Glutamatergic neuron (in vitro differentiated cells): ENCODE data around the gene UBE2E2. TPM values are rescaled to one million over a fixed set of nuclear protein-coding genes. Genes with fewer than 3 reads are reported as not detected.

Experiments used
- DNase-seq: peaks from one replicate; pipeline ENCODE4 v3.0.0; 2022
- H3K27ac Mint-ChIP-seq: one replicate; pipeline ENCODE4 v1.8.0; 2020; ENCODE audit warnings: mild to moderate bottlenecking, mixed read lengths, inconsistent platforms; ENCODE audit not compliant: unreplicated experiment
- H3K27me3 Mint-ChIP-seq: one replicate; pipeline ENCODE4 v1.8.0; 2020; ENCODE audit warnings: mild to moderate bottlenecking, moderate library complexity, mixed read lengths, inconsistent platforms; ENCODE audit not compliant: unreplicated experiment
- H3K36me3 Mint-ChIP-seq: one replicate; pipeline ENCODE4 v1.8.0; 2020; ENCODE audit warnings: mild to moderate bottlenecking, mixed read lengths, inconsistent platforms; ENCODE audit not compliant: unreplicated experiment
- H3K4me1 Mint-ChIP-seq: one replicate; pipeline ENCODE4 v1.8.0; 2020; ENCODE audit warnings: mild to moderate bottlenecking, low read depth, mixed read lengths, inconsistent platforms; ENCODE audit not compliant: unreplicated experiment
- H3K4me3 Mint-ChIP-seq: one replicate; pipeline ENCODE4 v1.8.0; 2020; ENCODE audit warnings: mild to moderate bottlenecking, mixed read lengths, inconsistent platforms; ENCODE audit not compliant: unreplicated experiment
- H3K9me3 Mint-ChIP-seq: one replicate; pipeline ENCODE4 v1.8.0; 2020; ENCODE audit warnings: mild to moderate bottlenecking, moderate library complexity, mixed read lengths, inconsistent platforms; ENCODE audit not compliant: unreplicated experiment
- CTCF ChIP-seq: fragments of 200-600 bp; sonication (generic); IDR thresholded peaks from one replicate; pipeline ENCODE4 v1.5.0; 2021; ENCODE audit not compliant: partially characterized antibody, unreplicated experiment
- total RNA-seq: library from RNA; stranded (reverse); fragmentation: NEBNext Ultra II Directional; extraction: Animal tissue kit (Norgen Biotek cat#: 25700); gene quantifications from one replicate; pipeline ENCODE4 v1.2.1, GENCODE V29; 2021; ENCODE audit not compliant: unreplicated experiment

Gene UBE2E2
- total RNA-seq, 1 donor from 2014 or later: 40.6 TPM

DNA sequence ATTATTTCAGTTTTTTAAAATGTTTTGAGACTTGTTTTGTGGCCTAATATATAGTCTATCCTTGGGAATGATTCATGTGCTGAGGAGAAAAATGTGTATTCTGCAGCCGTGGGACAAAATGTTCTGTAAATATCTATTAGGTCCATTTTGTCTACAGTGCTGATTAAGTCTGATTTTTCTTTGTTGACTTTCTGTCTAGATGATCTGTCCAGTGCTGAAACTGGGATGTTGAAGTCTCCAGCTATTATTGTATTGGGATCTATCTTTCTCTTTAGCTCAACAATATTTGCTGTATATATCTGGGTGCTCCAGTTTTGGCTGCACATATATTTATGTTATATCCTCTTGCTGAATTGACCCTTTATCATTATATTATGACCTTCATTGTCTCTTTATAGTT lies 85.2 kb downstream of the UBE2E2 start:
- Mint-ChIP-seq H3K9me3 (peaks cover 6% of the 10 kb centered on the region), H3K27me3 (no peaks in the 10 kb centered on the region), H3K4me3 (no peak overlapping the region), H3K36me3 (peaks cover 13% of the 10 kb centered on the region), H3K4me1 (no peaks in the 10 kb centered on the region), H3K27ac (no peak overlapping the region)
- TF ChIP-seq CTCF: no peak
- no peak for DNase-seq

- no peaks in the 10 kb centered on the region for H3K27me3 Mint-ChIP-seq
- H3K36me3 Mint-ChIP-seq: peaks cover 13% of the 10 kb centered on the region
- H3K27ac Mint-ChIP-seq: no peak overlapping the region
- TF ChIP-seq CTCF: no peak
- no peak overlapping the region for H3K4me3 Mint-ChIP-seq
- peaks cover 6% of the 10 kb centered on the region for H3K9me3 Mint-ChIP-seq
- no peaks in the 10 kb centered on the region for H3K4me1 Mint-ChIP-seq
- DNase-seq: no peak
These were observed 85.6 kb downstream of the UBE2E2 start for GRCh38 chr3:23288715-23289114.

GRCh38 chr3:23292432-23292831 lies 89.3 kb downstream of the UBE2E2 start:
- Mint-ChIP-seq H3K9me3 (peaks cover 5% of the 10 kb centered on the region), H3K4me1 (no peaks in the 10 kb centered on the region), H3K27ac (no peak overlapping the region), H3K27me3 (no peaks in the 10 kb centered on the region), H3K4me3 (no peak overlapping the region), H3K36me3 (peaks cover 6% of the 10 kb centered on the region)
- TF ChIP-seq CTCF: no peak
- no peak for DNase-seq

DNA sequence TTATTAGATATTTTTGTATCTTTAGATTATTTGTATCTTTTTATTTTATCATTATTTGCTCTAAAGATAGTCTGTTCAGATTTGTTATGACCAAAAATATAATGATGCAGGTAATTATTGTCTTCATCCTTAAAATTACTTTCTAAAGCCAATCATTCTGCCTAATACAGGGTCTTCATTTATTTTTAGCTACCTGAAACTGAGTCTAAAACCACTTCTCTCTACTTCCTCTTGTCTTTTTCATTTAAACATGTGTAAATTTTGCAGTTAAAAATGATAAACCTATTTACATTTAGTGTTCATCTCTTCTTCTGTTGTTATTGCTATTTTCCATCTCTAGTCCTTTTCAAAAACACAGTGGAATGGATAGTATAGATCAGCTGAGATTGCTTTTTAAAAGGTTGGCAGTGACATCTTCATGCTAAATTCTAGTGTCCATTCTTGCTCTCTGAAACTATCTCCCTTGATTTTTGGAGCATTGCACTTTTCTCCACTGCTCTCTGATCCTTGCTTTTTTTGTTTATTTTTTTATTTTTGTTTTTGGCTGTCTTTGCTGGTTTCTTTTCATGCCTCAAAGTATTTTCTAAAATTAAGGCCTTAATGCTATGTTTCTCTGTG lies 91.8 kb downstream of the UBE2E2 start:
- no peak overlapping the region for H3K4me3 Mint-ChIP-seq
- no peak for DNase-seq
- H3K36me3 Mint-ChIP-seq: no peaks in the 10 kb centered on the region
- no peaks in the 10 kb centered on the region for H3K4me1 Mint-ChIP-seq
- no peak for TF ChIP-seq CTCF
- no peaks in the 10 kb centered on the region for H3K27me3 Mint-ChIP-seq
- no peak overlapping the region for H3K27ac Mint-ChIP-seq
- peaks cover 2% of the 10 kb centered on the region for H3K9me3 Mint-ChIP-seq

DNA sequence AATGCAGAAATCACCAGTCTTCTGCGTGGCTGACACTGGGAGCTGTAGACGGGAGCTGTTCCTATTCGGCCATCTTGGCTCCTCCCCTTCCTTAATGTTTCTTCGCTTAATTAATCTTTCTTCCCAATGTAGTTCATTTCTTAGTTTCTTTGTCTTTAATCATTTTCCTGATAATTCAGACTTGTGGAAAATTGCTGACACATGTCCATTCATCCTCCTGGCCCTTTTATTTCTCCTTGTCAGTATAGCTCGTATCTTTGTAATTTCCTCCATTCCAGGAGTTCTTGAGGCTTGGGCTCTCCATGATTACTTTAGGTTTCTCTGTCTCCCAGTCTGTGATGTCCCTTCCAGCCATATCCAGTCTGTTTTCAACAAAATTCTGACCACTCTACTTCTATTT lies 98.7 kb downstream of the UBE2E2 start:
- H3K36me3 Mint-ChIP-seq: no peaks in the 10 kb centered on the region
- no peak overlapping the region for H3K27ac Mint-ChIP-seq
- TF ChIP-seq CTCF: no peak
- H3K4me1 Mint-ChIP-seq: no peaks in the 10 kb centered on the region
- no peak for DNase-seq
- peaks cover 2% of the 10 kb centered on the region for H3K9me3 Mint-ChIP-seq
- no peak overlapping the region for H3K4me3 Mint-ChIP-seq
- no peaks in the 10 kb centered on the region for H3K27me3 Mint-ChIP-seq
